ENCODE measurements around the gene SRC. TPM values are rescaled to one million over a fixed set of nuclear protein-coding genes. Genes with fewer than 3 reads are reported as not detected.

Gene SRC
- total and polyA plus RNA-seq, 2 experiments from 2014 or later = 26.2 to 34.3 TPM

- H3K4me1 ChIP-seq (ENCODE audit: low read depth) = no peaks in the 10 kb centered on the region
- H3K9me3 ChIP-seq (ENCODE audit: low read depth) = no peaks in the 10 kb centered on the region
- TF ChIP-seq CTCF (IDR thresholded peaks at IDR 0.05; ENCODE audit: low read depth, low read length) = no peak
- no peak for DNase-seq (ENCODE audit: low read depth in 1 of 2, low spot score in 1 of 2)
- H3K4me3 ChIP-seq = no peak overlapping the region
- no peaks in the 10 kb centered on the region for H3K36me3 ChIP-seq
- H3K27ac ChIP-seq = no peak overlapping the region
- no peaks in the 10 kb centered on the region for H3K27me3 ChIP-seq
Measured at GRCh38 chr20:37373020-37373598, 27.2 kb downstream of the SRC start.

GRCh38 chr20:37375227-37375626 lies 29.3 kb downstream of the SRC start:
- H3K4me1 ChIP-seq (ENCODE audit: low read depth) = no peaks in the 10 kb centered on the region
- TF ChIP-seq CTCF (IDR thresholded peaks at IDR 0.05; ENCODE audit: low read depth, low read length) = no peak
- no peaks in the 10 kb centered on the region for H3K9me3 ChIP-seq (ENCODE audit: low read depth)
- H3K4me3 ChIP-seq = no peak overlapping the region
- DNase-seq (ENCODE audit: low read depth in 1 of 2, low spot score in 1 of 2) = no peak
- H3K27ac ChIP-seq = no peak overlapping the region
- H3K27me3 ChIP-seq = no peaks in the 10 kb centered on the region
- H3K36me3 ChIP-seq = no peaks in the 10 kb centered on the region

- no peak for TF ChIP-seq CTCF (IDR thresholded peaks at IDR 0.05; ENCODE audit: low read depth, low read length)
- no peak for DNase-seq (ENCODE audit: low read depth in 1 of 2, low spot score in 1 of 2)
- Histone ChIP-seq H3K36me3 (no peaks in the 10 kb centered on the region), H3K27me3 (no peaks in the 10 kb centered on the region), H3K4me3 (no peak overlapping the region), H3K9me3 (ENCODE audit: low read depth) (no peaks in the 10 kb centered on the region), H3K27ac (no peak overlapping the region), H3K4me1 (ENCODE audit: low read depth) (no peaks in the 10 kb centered on the region)
Measured at GRCh38 chr20:37376324-37376723, 30.4 kb downstream of the SRC start.

- no peak for TF ChIP-seq CTCF (IDR thresholded peaks at IDR 0.05; ENCODE audit: low read depth, low read length)
- H3K9me3 ChIP-seq (ENCODE audit: low read depth) = no peaks in the 10 kb centered on the region
- H3K4me3 ChIP-seq = no peak overlapping the region
- no peak for DNase-seq (ENCODE audit: low read depth in 1 of 2, low spot score in 1 of 2)
- H3K27ac ChIP-seq = no peak overlapping the region
- H3K4me1 ChIP-seq (ENCODE audit: low read depth) = no peaks in the 10 kb centered on the region
- H3K27me3 ChIP-seq = no peaks in the 10 kb centered on the region
- H3K36me3 ChIP-seq = no peaks in the 10 kb centered on the region
Measured at GRCh38 chr20:37376791-37377190, 30.9 kb downstream of the SRC start.

- Histone ChIP-seq H3K27ac (no peak overlapping the region), H3K36me3 (no peaks in the 10 kb centered on the region), H3K4me1 (ENCODE audit: low read depth) (no peaks in the 10 kb centered on the region), H3K27me3 (no peaks in the 10 kb centered on the region), H3K9me3 (ENCODE audit: low read depth) (no peaks in the 10 kb centered on the region), H3K4me3 (no peak overlapping the region)
- no peak for TF ChIP-seq CTCF (IDR thresholded peaks at IDR 0.05; ENCODE audit: low read depth, low read length)
- DNase-seq (ENCODE audit: low read depth in 1 of 2, low spot score in 1 of 2) = no peak
Measured at GRCh38 chr20:37377346-37378081, 31.6 kb downstream of the SRC start.
